Vagina (tissue), 2 donors: ENCODE results near the gene FEM1C.

Experiments used
- POLR2A ChIP-seq, 2 donors: fragments of 450-650 bp; IDR thresholded peaks; one replicate each; pipeline ENCODE4 v1.6.1; 2017; ENCODE audit warnings: antibody characterized with exemption in 2 of 2, mild to moderate bottlenecking in 2 of 2, moderate library complexity in 2 of 2
- POLR2AphosphoS5 ChIP-seq, 2 donors: sonication (generic); formaldehyde crosslinking; IDR thresholded peaks; one replicate each; pipeline ENCODE4 v1.9.0; 2017; ENCODE audit warnings: antibody characterized with exemption in 2 of 2, mild to moderate bottlenecking in 2 of 2, low read depth in 1 of 2; ENCODE audit not compliant: insufficient read depth in 1 of 2

DNA sequence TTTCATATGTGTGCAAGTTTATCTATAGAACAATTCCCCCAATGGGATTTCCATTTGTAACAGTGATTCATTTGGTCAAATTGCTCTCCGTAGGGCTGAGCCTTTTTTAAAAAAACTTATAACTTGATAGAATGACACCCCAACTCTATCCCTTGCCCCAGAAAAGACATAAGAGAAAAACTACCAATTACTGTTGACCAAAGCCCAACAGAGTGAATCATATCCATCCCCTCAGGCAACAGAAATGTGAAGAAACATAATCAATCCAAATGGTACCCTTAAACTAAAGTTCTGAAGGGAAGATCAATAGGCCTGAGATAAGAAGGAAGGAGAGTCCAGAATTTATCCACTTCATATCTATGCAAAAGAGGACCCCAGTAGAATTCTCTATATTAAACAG, 39.9 kb upstream of the FEM1C start:
- TF ChIP-seq POLR2AphosphoS5 (IDR thresholded peaks at IDR 0.05; ENCODE audit: insufficient read depth in 1 of 2, low read depth in 1 of 2) (no peak), POLR2A (IDR thresholded peaks at IDR 0.05) (no peak)
